NCI-H2227 treated with DMSO at 0.1 percent for 48 hours (cell line): ENCODE measurements around the gene KIAA0513.

Experiments
- DNase-seq: peaks from one replicate; lab custom pipeline; 2025; lab: John Stamatoyannopoulos, UW

Gene KIAA0513

GRCh38 chr16:85136702-85137322, 109.2 kb downstream of the KIAA0513 start:
- DNase-seq: no peak

GRCh38 chr16:85137323-85138072, 109.9 kb downstream of the KIAA0513 start:
- DNase-seq: no peak

GRCh38 chr16:85138073-85138824, 110.7 kb downstream of the KIAA0513 start:
- DNase-seq: no peak

GRCh38 chr16:85138825-85139627, 111.4 kb downstream of the KIAA0513 start:
- no peak for DNase-seq

- DNase-seq: no peak
These were observed 112.3 kb downstream of the KIAA0513 start for GRCh38 chr16:85139881-85140339.

- no peak for DNase-seq
These were observed 112.9 kb downstream of the KIAA0513 start for GRCh38 chr16:85140455-85141012.

- DNase-seq: no peak
These were observed 114.0 kb downstream of the KIAA0513 start for GRCh38 chr16:85141491-85142128.

- DNase-seq: no peak
These were observed 114.5 kb downstream of the KIAA0513 start for GRCh38 chr16:85142129-85142513.

- DNase-seq: no peak
These were observed 115.2 kb downstream of the KIAA0513 start for GRCh38 chr16:85142771-85143211.
